Thoracic aorta (tissue), 2 donors: ENCODE data around the gene LDLRAD3. TPM values are rescaled to one million over a fixed set of nuclear protein-coding genes. Genes with fewer than 3 reads are reported as not detected.

Experiments
- ATAC-seq: fragments of 150-250 bp; one replicate; pipeline ENCODE4 v1.8.0; 2017; ENCODE audit warnings: low read depth; ENCODE audit not compliant: insufficient number of reproducible peaks, low FRiP score
- DNase-seq: peaks from one replicate; pipeline ENCODE4 v3.0.0-alpha.2; 2020; ENCODE audit warnings: low spot score
- H3K27ac ChIP-seq, 2 donors: fragments of 200-600 bp; sonication (generic); 1 replicate in 1 of 2; 2 replicates in 1 of 2; pipeline ENCODE4 v1.5.1; 2016; ENCODE audit warnings: mild to moderate bottlenecking in 2 of 2, moderate library complexity in 2 of 2
- H3K27me3 ChIP-seq: fragments of 200-600 bp; sonication (generic); replicated peaks from 2 replicates; pipeline ENCODE4 v1.6.0; 2016; ENCODE audit warnings: mild to moderate bottlenecking; ENCODE audit not compliant: insufficient read depth
- H3K36me3 ChIP-seq: fragments of 200-600 bp; sonication (generic); one replicate; pipeline ENCODE4 v1.5.1; 2016
- H3K4me1 ChIP-seq, 2 donors: fragments of 200-600 bp; sonication (generic); 1 replicate in 1 of 2; 2 replicates in 1 of 2; pipeline versions ENCODE4 v1.5.1 to v1.6.0; 2016; ENCODE audit warnings: low read depth in 2 of 2, mild to moderate bottlenecking in 1 of 2; ENCODE audit not compliant: control insufficient read depth in 1 of 2
- H3K4me3 ChIP-seq: fragments of 200-600 bp; sonication (generic); 2 replicates; pipeline ENCODE4 v1.5.1; 2016; ENCODE audit warnings: mild to moderate bottlenecking
- H3K9me3 ChIP-seq: fragments of 200-600 bp; sonication (generic); 2 replicates; pipeline ENCODE4 v1.5.1; 2016
- CTCF ChIP-seq: fragments of 200-600 bp; sonication (generic); IDR thresholded peaks from one replicate; pipeline ENCODE4 v1.5.1; 2019; ENCODE audit warnings: antibody characterized with exemption
- total RNA-seq, 2 donors: library from RNA; depleted of rRNA; stranded (reverse); fragments of >200 nt; gene quantifications; one replicate each; pipeline versions ENCODE4 v1.1.0 to v1.2.3, GENCODE V29; 2016

The LDLRAD3 gene
- total RNA-seq, 2 donors from 2014 or later: 6.1 to 17.2 TPM

- Histone ChIP-seq H3K36me3 (no peaks in the 10 kb centered on the region), H3K9me3 (no peaks in the 10 kb centered on the region), H3K4me1 (peaks cover 0 to 17% of the 10 kb centered on the region in 2 donors), H3K27me3 (no peaks in the 10 kb centered on the region), H3K4me3 (no peak overlapping the region), H3K27ac (no peak overlapping the region)
- ATAC-seq: no peak
- no peak for DNase-seq
- no peak for TF ChIP-seq CTCF
Measured at GRCh38 chr11:36086366-36086765, 142.5 kb downstream of the LDLRAD3 start.

DNA sequence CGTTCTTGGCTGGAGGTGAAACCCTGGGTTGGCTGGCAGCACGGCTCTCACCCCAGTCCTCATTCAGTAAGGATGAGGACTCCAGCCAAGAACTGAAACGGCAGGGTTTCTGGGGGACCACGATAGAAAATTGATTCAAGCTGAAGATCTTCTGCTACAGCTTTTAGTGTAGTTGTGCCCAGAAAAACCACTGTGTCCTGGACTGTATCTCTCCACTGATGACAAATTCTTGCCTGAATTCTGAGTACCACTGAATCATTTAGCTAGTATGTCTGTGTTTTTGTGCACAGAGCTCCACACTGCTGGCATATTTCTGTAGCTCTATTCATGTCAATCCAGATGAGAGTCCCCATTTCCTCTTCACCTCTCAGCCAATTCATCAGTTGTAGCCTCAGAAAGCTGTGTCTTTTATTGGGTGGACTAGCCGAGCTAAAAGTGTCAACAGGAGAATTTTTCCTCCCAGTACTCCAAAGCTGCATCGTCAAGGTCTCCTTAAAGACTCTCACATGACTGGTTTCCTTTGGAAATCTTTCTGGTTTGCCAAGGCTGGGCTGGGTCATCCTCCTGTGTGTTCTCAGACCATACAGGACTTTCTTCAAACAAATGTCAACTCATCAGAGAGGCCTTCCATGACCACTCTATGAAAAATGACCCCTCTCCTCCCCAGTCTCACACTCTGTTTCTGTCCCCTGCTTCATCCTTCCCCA lies 144.6 kb downstream of the LDLRAD3 start:
- H3K4me1 ChIP-seq: peaks cover 0 to 23% of the 10 kb centered on the region in 2 donors
- ATAC-seq (peak; percentile 53), DNase-seq (no peak)
- TF ChIP-seq CTCF: no peak
- H3K4me3 ChIP-seq: no peak overlapping the region
- H3K36me3 ChIP-seq: no peaks in the 10 kb centered on the region
- H3K9me3 ChIP-seq: no peaks in the 10 kb centered on the region
- peak overlapping the region in 1 of 2 donors; percentile 25 for H3K27ac ChIP-seq
- H3K27me3 ChIP-seq: no peaks in the 10 kb centered on the region

GRCh38 chr11:36089920-36090319 lies 146.1 kb downstream of the LDLRAD3 start:
- no peak for TF ChIP-seq CTCF
- Histone ChIP-seq H3K36me3 (no peaks in the 10 kb centered on the region), H3K9me3 (no peaks in the 10 kb centered on the region)

GRCh38 chr11:36090356-36091109 lies 146.7 kb downstream of the LDLRAD3 start:
- ATAC-seq (no peak), DNase-seq (no peak)
- H3K4me1 ChIP-seq: peaks cover 0 to 23% of the 10 kb centered on the region in 2 donors
- no peak overlapping the region for H3K27ac ChIP-seq
- no peaks in the 10 kb centered on the region for H3K27me3 ChIP-seq
- H3K4me3 ChIP-seq: no peak overlapping the region
- no peaks in the 10 kb centered on the region for H3K36me3 ChIP-seq
- no peak for TF ChIP-seq CTCF
- H3K9me3 ChIP-seq: no peaks in the 10 kb centered on the region

More at GRCh38 chr11:36089920-36090319, 146.1 kb downstream of the LDLRAD3 start:
- ATAC-seq: no peak
- H3K4me3 ChIP-seq: no peak overlapping the region
- no peak for DNase-seq
- no peak overlapping the region for H3K27ac ChIP-seq
- H3K27me3 ChIP-seq: no peaks in the 10 kb centered on the region
- H3K4me1 ChIP-seq: peaks cover 0 to 23% of the 10 kb centered on the region in 2 donors

DNA sequence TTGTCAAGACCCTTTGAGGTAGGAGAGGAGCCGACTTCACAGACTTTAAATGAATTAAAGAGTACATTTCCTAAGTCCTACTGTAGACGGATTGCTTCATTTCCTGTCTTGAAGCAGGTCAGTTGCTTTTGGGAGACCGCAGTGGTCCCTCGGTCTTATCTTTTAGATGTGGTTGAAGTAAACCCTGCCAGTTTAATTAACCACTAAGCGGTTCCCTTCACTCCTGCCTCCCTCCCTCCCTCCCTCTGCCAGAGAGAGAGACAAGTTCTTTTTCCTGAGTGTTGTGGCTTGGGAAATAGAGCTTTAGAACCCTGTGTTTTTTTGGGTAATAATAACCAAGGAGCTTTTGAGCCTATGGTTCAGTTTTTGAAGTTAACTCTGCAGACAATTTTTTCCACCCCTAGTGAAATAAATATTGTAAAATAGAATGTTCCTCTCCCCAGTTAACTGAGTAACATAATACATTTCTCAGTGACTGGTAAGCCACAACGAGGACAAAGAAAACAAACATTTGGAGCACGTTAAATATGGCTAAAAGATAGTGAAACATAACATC lies 147.5 kb downstream of the LDLRAD3 start:
- TF ChIP-seq CTCF: no peak
- ATAC-seq (no peak), DNase-seq (no peak)
- Histone ChIP-seq H3K27ac (no peak overlapping the region), H3K36me3 (no peaks in the 10 kb centered on the region), H3K9me3 (no peaks in the 10 kb centered on the region), H3K4me1 (peaks cover 0 to 23% of the 10 kb centered on the region in 2 donors), H3K4me3 (no peak overlapping the region), H3K27me3 (no peaks in the 10 kb centered on the region)
